Suprapubic skin (tissue), 3 donors: ENCODE data around the gene SPARC.

Experiments used
- CTCF ChIP-seq, 2 donors: fragments of 200-600 bp in 1 of 2; fragments of 450-650 bp in 1 of 2; sonication (generic) in 1 of 2; IDR thresholded peaks; one replicate each; pipeline ENCODE4 v1.5.1; 2016 to 2019; ENCODE audit warnings: antibody characterized with exemption in 2 of 2, mild to moderate bottlenecking in 1 of 2, moderate library complexity in 1 of 2
- POLR2AphosphoS5 ChIP-seq, 3 donors: sonication (generic); formaldehyde crosslinking; IDR thresholded peaks; one replicate each; pipeline ENCODE4 v1.6.1; 2017; ENCODE audit warnings: antibody characterized with exemption in 3 of 3

- TF ChIP-seq POLR2AphosphoS5 (IDR thresholded peaks at IDR 0.05) (no peak), CTCF (IDR thresholded peaks at IDR 0.05) (no peak)
Measured at GRCh38 chr5:151648988-151649387, 37.7 kb downstream of the SPARC start.
